Stimulated activated CD4-positive, alpha-beta T cell treated with anti-CD3 and anti-CD28 coated beads, TNF-alpha, amount 100 ng/mL, for 4 hours (primary cell): ENCODE data around the gene XPNPEP1.
A peak's percentile ranks its signal among the peaks of the same experiment; 100 is the strongest.

Experiments used
- DNase-seq, 3 experiments: peaks; one replicate each; pipeline ENCODE4 v3.0.0-alpha.2; 2020; ENCODE audit warnings: low read depth in 3 of 3

The XPNPEP1 gene

GRCh38 chr10:109922976-109923921, at the start of gene XPNPEP1:
XPNPEP1 (minus strand) TSS chr10:109923511; CDS start chr10:109923433, 78 bp downstream.
- peak; percentile 52 to 59 (median 53) for DNase-seq

GRCh38 chr10:109972372-109973001, 49.2 kb upstream of the XPNPEP1 start:
- no peak for DNase-seq

- DNase-seq = no peak
These were observed 48.3 kb upstream of the XPNPEP1 start for GRCh38 chr10:109971634-109972033.

GRCh38 chr10:109969760-109970346, 46.5 kb upstream of the XPNPEP1 start:
- no peak for DNase-seq

GRCh38 chr10:109968953-109969759, 45.8 kb upstream of the XPNPEP1 start:
- no peak for DNase-seq

- DNase-seq = no peak
These were observed 44.4 kb upstream of the XPNPEP1 start for GRCh38 chr10:109967739-109968088.

GRCh38 chr10:109966961-109967738, 43.8 kb upstream of the XPNPEP1 start:
- no peak for DNase-seq

- DNase-seq = no peak
These were observed 41.0 kb upstream of the XPNPEP1 start for GRCh38 chr10:109964318-109964717.

- no peak for DNase-seq
These were observed 40.1 kb upstream of the XPNPEP1 start for GRCh38 chr10:109963439-109963838.

- DNase-seq = no peak
These were observed 38.9 kb upstream of the XPNPEP1 start for GRCh38 chr10:109962247-109962646.

- no peak for DNase-seq
These were observed 38.1 kb upstream of the XPNPEP1 start for GRCh38 chr10:109961174-109962001.

- DNase-seq = no peak
These were observed 37.4 kb upstream of the XPNPEP1 start for GRCh38 chr10:109960682-109961081.

- no peak for DNase-seq
These were observed 36.2 kb upstream of the XPNPEP1 start for GRCh38 chr10:109959259-109960145.

GRCh38 chr10:109958059-109958458, 34.7 kb upstream of the XPNPEP1 start:
- no peak for DNase-seq

GRCh38 chr10:109957092-109957797, 33.9 kb upstream of the XPNPEP1 start:
- DNase-seq = no peak

- DNase-seq = no peak
These were observed 33.3 kb upstream of the XPNPEP1 start for GRCh38 chr10:109956454-109957091.

- no peak for DNase-seq
These were observed 30.5 kb upstream of the XPNPEP1 start for GRCh38 chr10:109953766-109954165.

GRCh38 chr10:109952526-109952925, 29.2 kb upstream of the XPNPEP1 start:
- no peak for DNase-seq
